H9 (cell line): ENCODE results near the gene ZG16. TPM values are rescaled to one million over a fixed set of nuclear protein-coding genes. Genes with fewer than 3 reads are reported as not detected.
"Not testable (repeated sequence)": the region's sequence is repeated elsewhere in the genome, so short reads cannot be mapped to it uniquely, and the experiment has no call there.

Experiments used
- DNase-seq: peaks from one replicate; pipeline ENCODE4 v3.0.0-alpha.2; 2017
- H2AFZ ChIP-seq: one replicate; pipeline ENCODE4 v1.6.1; 2013; ENCODE audit warnings: mild to moderate bottlenecking, low read length, control low read depth, moderate library complexity
- H2AK5ac ChIP-seq: 2 replicates; pipeline ENCODE4 v1.6.1; 2013; ENCODE audit warnings: low read length, control low read depth, mixed read lengths; ENCODE audit not compliant: insufficient read length
- H2BK120ac ChIP-seq: one replicate; pipeline ENCODE4 v1.6.1; 2013; ENCODE audit warnings: low read depth, mild to moderate bottlenecking, low read length, control low read depth, inconsistent platforms; ENCODE audit not compliant: poor library complexity, severe bottlenecking
- H2BK12ac ChIP-seq: 2 replicates; pipeline ENCODE4 v1.6.1; 2013; ENCODE audit warnings: low read length, control low read depth, mixed read lengths, low read depth; ENCODE audit not compliant: insufficient read length
- H2BK15ac ChIP-seq: 2 replicates; pipeline ENCODE4 v1.6.1; 2013; ENCODE audit warnings: low read depth, low read length, control low read depth
- H2BK20ac ChIP-seq: one replicate; pipeline ENCODE4 v1.6.1; 2013; ENCODE audit warnings: low read depth, mild to moderate bottlenecking, low read length, control low read depth, inconsistent platforms; ENCODE audit not compliant: poor library complexity, severe bottlenecking
- H2BK5ac ChIP-seq: 2 replicates; pipeline ENCODE4 v1.6.1; 2013; ENCODE audit warnings: low read length, control low read depth, mixed read lengths; ENCODE audit not compliant: insufficient read length
- H3K14ac ChIP-seq: 2 replicates; pipeline ENCODE4 v1.6.1; 2013; ENCODE audit warnings: low read length, control low read depth; ENCODE audit not compliant: insufficient read depth
- H3K18ac ChIP-seq: 2 replicates; pipeline ENCODE4 v1.6.1; 2013; ENCODE audit warnings: low read depth, mild to moderate bottlenecking, mixed read lengths, low read length, control low read depth; ENCODE audit not compliant: insufficient read length
- H3K23ac ChIP-seq: 2 replicates; pipeline ENCODE4 v1.6.1; 2013; ENCODE audit warnings: low read length, control low read depth, mixed read lengths, low read depth; ENCODE audit not compliant: insufficient read length
- H3K23me2 ChIP-seq: 2 replicates; pipeline ENCODE4 v1.6.1; 2013; ENCODE audit warnings: low read depth, mild to moderate bottlenecking, mixed read lengths, low read length, control low read depth; ENCODE audit not compliant: insufficient read length, poor library complexity, severe bottlenecking
- H3K27ac ChIP-seq: 2 replicates; pipeline ENCODE4 v1.5.1; 2013; ENCODE audit warnings: low read length, control low read depth, mixed read lengths, low read depth; ENCODE audit not compliant: insufficient read length
- H3K27me3 ChIP-seq: 2 replicates; pipeline ENCODE4 v1.6.1; 2013; ENCODE audit warnings: low read length, control low read depth, inconsistent platforms; ENCODE audit not compliant: insufficient read depth
- H3K4ac ChIP-seq: 2 replicates; pipeline ENCODE4 v1.6.1; 2013; ENCODE audit warnings: low read depth, mild to moderate bottlenecking, control low read depth, inconsistent platforms, low read length, moderate library complexity
- H3K4me1 ChIP-seq: 2 replicates; pipeline ENCODE4 v1.6.1; 2013; ENCODE audit warnings: low read length, control low read depth, inconsistent platforms; ENCODE audit not compliant: insufficient read depth
- H3K4me2 ChIP-seq: 2 replicates; pipeline ENCODE4 v1.6.1; 2013; ENCODE audit warnings: low read length, control low read depth, mixed read lengths; ENCODE audit not compliant: insufficient read length, insufficient read depth
- H3K56ac ChIP-seq: 2 replicates; pipeline ENCODE4 v1.6.1; 2013; ENCODE audit warnings: low read depth, mild to moderate bottlenecking, mixed read lengths, low read length, control low read depth; ENCODE audit not compliant: insufficient read length
- H3K79me1 ChIP-seq: 2 replicates; pipeline ENCODE4 v1.6.1; 2013; ENCODE audit warnings: low read depth, mild to moderate bottlenecking, moderate library complexity, low read length, control low read depth, inconsistent platforms; ENCODE audit not compliant: insufficient read depth, poor library complexity, severe bottlenecking
- H3K79me2 ChIP-seq: 2 replicates; pipeline ENCODE4 v1.6.1; 2013; ENCODE audit warnings: low read length, control low read depth, inconsistent platforms; ENCODE audit not compliant: insufficient read depth
- H3K9ac ChIP-seq: 2 replicates; pipeline ENCODE4 v1.6.1; 2013; ENCODE audit warnings: low read length, control low read depth, mixed read lengths; ENCODE audit not compliant: insufficient read length; ENCODE audit errors: extremely low read depth
- H3K9me3 ChIP-seq: one replicate; pipeline ENCODE4 v1.6.1; 2013; ENCODE audit warnings: low read depth, low read length, inconsistent platforms; ENCODE audit not compliant: control insufficient read depth
- H3T11ph ChIP-seq: one replicate; pipeline ENCODE4 v1.6.1; 2013; ENCODE audit warnings: mild to moderate bottlenecking, low read length, control low read depth, inconsistent platforms
- H4K20me1 ChIP-seq: one replicate; pipeline ENCODE4 v1.6.1; 2013; ENCODE audit not compliant: control insufficient read depth, insufficient read length, insufficient read depth
- H4K5ac ChIP-seq: 2 replicates; pipeline ENCODE4 v1.6.1; 2013; ENCODE audit warnings: low read depth, mild to moderate bottlenecking, mixed read lengths, low read length, control low read depth; ENCODE audit not compliant: insufficient read length
- H4K8ac ChIP-seq: replicated peaks from 2 replicates; pipeline ENCODE4 v1.6.1; 2013; ENCODE audit warnings: low read length, control low read depth, mixed read lengths, low read depth; ENCODE audit not compliant: insufficient read length
- H4K91ac ChIP-seq: 2 replicates; pipeline ENCODE4 v1.6.1; 2013; ENCODE audit warnings: low read depth, mild to moderate bottlenecking, moderate library complexity, mixed read lengths, low read length, control low read depth; ENCODE audit not compliant: insufficient read length
- H3K27ac Mint-ChIP-seq, 3 experiments: 2 replicates in 2 of 3; 3 replicates in 1 of 3; pipeline ENCODE4 v1.8.0; 2020 to 2021; ENCODE audit warnings: mixed read lengths in 3 of 3, mild to moderate bottlenecking in 1 of 3, moderate library complexity in 1 of 3
- H3K27me3 Mint-ChIP-seq: 2 replicates; pipeline ENCODE4 v1.8.0; 2021; ENCODE audit warnings: low read depth, mild to moderate bottlenecking, moderate library complexity, mixed read lengths
- H3K36me3 Mint-ChIP-seq, 3 experiments: 2 replicates in 2 of 3; 3 replicates in 1 of 3; pipeline ENCODE4 v1.8.0; 2020 to 2021; ENCODE audit warnings: low read depth in 3 of 3, mixed read lengths in 3 of 3; ENCODE audit not compliant: insufficient read depth in 1 of 3
- H3K4me1 Mint-ChIP-seq, 2 experiments: 2 replicates each; pipeline ENCODE4 v1.8.0; 2020; ENCODE audit warnings: mixed read lengths in 2 of 2
- H3K4me3 Mint-ChIP-seq, 2 experiments: 2 replicates in 1 of 2; 3 replicates in 1 of 2; pipeline ENCODE4 v1.8.0; 2020 to 2021; ENCODE audit warnings: mild to moderate bottlenecking in 2 of 2, mixed read lengths in 2 of 2, moderate library complexity in 1 of 2
- H3K9me3 Mint-ChIP-seq, 2 experiments: 2 replicates in 1 of 2; 3 replicates in 1 of 2; pipeline ENCODE4 v1.8.0; 2020; ENCODE audit warnings: mild to moderate bottlenecking in 2 of 2, mixed read lengths in 2 of 2, moderate library complexity in 1 of 2
- WGBS: extraction: QIAGEN DNeasy Blood & Tissue Kit; methylation state at CpG from one replicate; pipeline ENCODE4 v1.1.7; 2013; ENCODE audit warnings: missing lambda C conversion rate, low lambda C conversion rate, mixed read lengths; ENCODE audit not compliant: insufficient read length; ENCODE audit errors: extremely low coverage; 5-methylcytosine and 5-hydroxymethylcytosine counted together
- total RNA-seq: library from RNA; stranded (reverse); gene quantifications from 2 replicates; pipeline ENCODE4 v1.2.1, GENCODE V29; 2021
- TF ChIP-seq, protein P1 (sequence below): fragments of 200-600 bp; sonication (generic); conservative IDR thresholded peaks from 3 replicates; pipeline ENCODE4 v1.8.0; 2021; ENCODE audit warnings: antibody characterized with exemption, mild to moderate bottlenecking

The ZG16 gene
- total RNA-seq, 1 experiment from 2014 or later = not detected

DNA sequence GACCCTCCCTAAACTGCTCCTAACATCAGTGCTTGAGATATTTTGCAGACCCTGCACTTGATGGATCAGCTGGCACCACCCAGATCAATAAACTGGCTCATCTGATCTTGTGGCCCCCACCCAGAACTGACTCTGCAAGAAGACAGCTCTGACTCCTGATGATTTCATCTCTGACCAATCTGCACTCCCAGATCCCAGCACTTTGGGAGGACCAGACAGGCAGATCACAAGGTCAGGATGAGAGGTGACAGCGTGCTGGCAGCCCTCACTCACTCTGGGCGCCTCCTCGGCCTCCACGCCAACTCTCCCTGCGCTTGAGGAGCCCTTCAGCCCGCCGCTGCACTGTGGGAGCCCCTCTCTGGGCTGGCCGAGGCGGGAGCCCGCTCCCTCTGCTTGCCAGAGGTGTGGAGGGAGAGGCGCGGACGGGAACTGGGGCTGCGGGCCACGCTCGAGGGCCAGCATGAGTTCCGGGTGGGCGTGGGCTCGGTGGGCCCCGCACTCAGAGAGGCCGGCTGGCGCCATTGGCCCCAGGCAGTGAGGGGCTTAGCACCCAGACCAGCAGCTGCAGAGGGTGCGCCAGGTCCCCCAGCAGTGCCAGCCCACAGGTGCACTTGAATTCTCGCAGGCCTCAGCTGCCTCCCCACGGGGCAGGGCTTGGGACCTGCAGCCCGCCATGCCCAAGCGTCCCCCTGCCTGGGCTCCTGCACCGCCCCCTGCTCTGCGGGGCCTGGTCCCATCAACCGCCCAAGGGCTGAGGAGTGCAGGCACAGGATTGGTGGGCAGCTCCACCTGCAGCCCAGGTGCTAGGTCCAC lies 29.9 kb upstream of the ZG16 start:
- H2BK20ac ChIP-seq = no peak overlapping the region
- H4K20me1 ChIP-seq = no peaks in the 10 kb centered on the region
- no peaks in the 10 kb centered on the region for H3K9me3 ChIP-seq
- Mint-ChIP-seq H3K36me3 (peaks cover 15 to 21% (median 18%) of the 10 kb centered on the region in 3 experiments), H3K27ac (no peak overlapping the region), H3K4me1 (peaks cover 0 to 16% of the 10 kb centered on the region in 2 experiments; a peak in 3 of 4 replicates), H3K27me3 (peaks cover 3% of the 10 kb centered on the region), H3K4me3 (no peak overlapping the region), H3K9me3 (peaks cover 9 to 19% of the 10 kb centered on the region in 2 experiments; a peak in 4 of 5 replicates)
- H3K4ac ChIP-seq = no peak overlapping the region
- no peak overlapping the region; the same call in 1 of the 2 replicates for H3K14ac ChIP-seq
- no peaks in the 10 kb centered on the region for H3K4me1 ChIP-seq
- H2BK5ac ChIP-seq = no peak overlapping the region
- no peaks in the 10 kb centered on the region for H3K23me2 ChIP-seq
- no peak overlapping the region for H3T11ph ChIP-seq
- no peaks in the 10 kb centered on the region for H3K27me3 ChIP-seq
- H2BK15ac ChIP-seq = no peak overlapping the region
- H3K23ac ChIP-seq = no peak overlapping the region
- TF ChIP-seq, protein P1, sequence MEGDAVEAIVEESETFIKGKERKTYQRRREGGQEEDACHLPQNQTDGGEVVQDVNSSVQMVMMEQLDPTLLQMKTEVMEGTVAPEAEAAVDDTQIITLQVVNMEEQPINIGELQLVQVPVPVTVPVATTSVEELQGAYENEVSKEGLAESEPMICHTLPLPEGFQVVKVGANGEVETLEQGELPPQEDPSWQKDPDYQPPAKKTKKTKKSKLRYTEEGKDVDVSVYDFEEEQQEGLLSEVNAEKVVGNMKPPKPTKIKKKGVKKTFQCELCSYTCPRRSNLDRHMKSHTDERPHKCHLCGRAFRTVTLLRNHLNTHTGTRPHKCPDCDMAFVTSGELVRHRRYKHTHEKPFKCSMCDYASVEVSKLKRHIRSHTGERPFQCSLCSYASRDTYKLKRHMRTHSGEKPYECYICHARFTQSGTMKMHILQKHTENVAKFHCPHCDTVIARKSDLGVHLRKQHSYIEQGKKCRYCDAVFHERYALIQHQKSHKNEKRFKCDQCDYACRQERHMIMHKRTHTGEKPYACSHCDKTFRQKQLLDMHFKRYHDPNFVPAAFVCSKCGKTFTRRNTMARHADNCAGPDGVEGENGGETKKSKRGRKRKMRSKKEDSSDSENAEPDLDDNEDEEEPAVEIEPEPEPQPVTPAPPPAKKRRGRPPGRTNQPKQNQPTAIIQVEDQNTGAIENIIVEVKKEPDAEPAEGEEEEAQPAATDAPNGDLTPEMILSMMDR = no peak
- no peak overlapping the region for H2BK120ac ChIP-seq
- H4K91ac ChIP-seq = no peak overlapping the region
- no peak overlapping the region for H4K5ac ChIP-seq
- H3K9ac ChIP-seq = no peak overlapping the region
- H3K4me2 ChIP-seq = no peak overlapping the region
- H3K27ac ChIP-seq = no peak overlapping the region
- H2AK5ac ChIP-seq = no peak overlapping the region
- no CpG with 5 or more reads among the region's 30 CpGs for WGBS
- DNase-seq = no peak
- no peak overlapping the region for H4K8ac ChIP-seq
- H2AFZ ChIP-seq = no peak overlapping the region
- H3K79me1 ChIP-seq = no peaks in the 10 kb centered on the region
- no peaks in the 10 kb centered on the region for H3K79me2 ChIP-seq
- H3K18ac ChIP-seq = no peak overlapping the region
- H2BK12ac ChIP-seq = no peak overlapping the region
- no peak overlapping the region for H3K56ac ChIP-seq

DNA sequence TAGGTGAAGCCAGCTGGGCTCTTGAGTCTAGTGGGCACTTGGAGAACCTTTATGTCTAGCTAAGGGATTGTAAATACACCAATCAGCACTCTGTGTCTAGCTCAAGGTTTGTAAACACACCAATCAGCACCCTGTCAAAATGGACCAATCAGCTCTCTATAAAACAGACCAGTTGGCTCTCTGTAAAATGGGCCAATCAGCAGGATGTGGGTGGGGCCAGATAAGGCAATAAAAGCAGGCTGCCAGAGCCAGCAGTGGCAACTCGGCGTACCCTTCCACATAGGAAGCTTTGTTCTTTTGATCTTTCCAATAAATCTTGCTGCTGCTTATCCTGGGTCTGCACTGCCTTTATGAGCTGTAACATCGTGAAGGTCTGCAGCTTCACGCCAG lies 29.3 kb upstream of the ZG16 start:
- H3K79me1 ChIP-seq, H2BK12ac ChIP-seq, H2BK15ac ChIP-seq, H3K4ac ChIP-seq, H3K23ac ChIP-seq, H3K27ac ChIP-seq, H4K91ac ChIP-seq, H3K4me2 ChIP-seq, DNase-seq, H3K4me3 Mint-ChIP-seq, H3K27me3 ChIP-seq, H3K79me2 ChIP-seq, H3T11ph ChIP-seq, H3K9ac ChIP-seq, H2AFZ ChIP-seq, H2AK5ac ChIP-seq, H4K8ac ChIP-seq, H4K5ac ChIP-seq, H3K27me3 Mint-ChIP-seq, H2BK5ac ChIP-seq, H4K20me1 ChIP-seq, H2BK20ac ChIP-seq, H3K9me3 ChIP-seq, H3K18ac ChIP-seq, H3K23me2 ChIP-seq, H3K4me1 ChIP-seq, H3K14ac ChIP-seq, H2BK120ac ChIP-seq, H3K56ac ChIP-seq: not testable (repeated sequence)
- Mint-ChIP-seq H3K36me3 (peaks cover 15 to 21% (median 18%) of the 10 kb centered on the region in 3 experiments), H3K9me3 (peaks cover 9 to 19% of the 10 kb centered on the region in 2 experiments; a peak in 4 of 5 replicates), H3K4me1 (peaks cover 0 to 14% of the 10 kb centered on the region in 2 experiments; a peak in 3 of 4 replicates), H3K27ac (0 out of 7 replicates have a peak overlapping the region, but pooled peaks of 1 of the 3 experiments have one; percentile 53)
- no CpG with 5 or more reads among the region's 4 CpGs for whole genome bisulfite sequencing
